ENCODE measurements around the gene NUP85. TPM values are rescaled to one million over a fixed set of nuclear protein-coding genes. Genes with fewer than 3 reads are reported as not detected.

Gene NUP85
- total RNA-seq, 2 donors from 2014 or later: 143 to 161 TPM

DNA sequence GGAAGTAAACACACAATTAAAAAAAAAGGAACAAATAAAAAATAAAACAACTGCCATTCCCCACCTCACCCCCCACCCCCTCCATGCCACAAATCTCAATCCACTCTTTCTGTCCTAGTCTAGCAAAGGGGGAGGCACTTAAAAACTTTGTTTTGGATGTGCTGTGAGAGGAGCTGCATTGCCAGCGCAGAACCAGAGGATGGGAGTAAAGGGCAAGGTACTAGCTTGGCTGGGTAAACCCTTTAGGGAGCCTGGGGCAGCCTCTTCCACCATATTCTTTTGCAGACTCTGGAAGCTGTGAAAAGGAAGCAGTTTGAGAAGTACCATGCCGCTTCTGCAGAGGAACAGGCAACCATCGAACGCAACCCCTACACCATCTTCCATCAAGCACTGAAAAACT, 57.6 kb downstream of the NUP85 start:
- H3K4me3 Mint-ChIP-seq: peak overlapping the region; percentile 98
- H3K9me3 Mint-ChIP-seq: no peaks in the 10 kb centered on the region
- no peaks in the 10 kb centered on the region for H3K27me3 Mint-ChIP-seq
- no peak for ATAC-seq (replicated peaks)
- peaks cover 6% of the 10 kb centered on the region for H3K4me1 Mint-ChIP-seq
- peaks cover 82% of the 10 kb centered on the region for H3K36me3 Mint-ChIP-seq (ENCODE audit: low read depth)
- H3K27ac Mint-ChIP-seq: peak overlapping the region; percentile 100

DNA sequence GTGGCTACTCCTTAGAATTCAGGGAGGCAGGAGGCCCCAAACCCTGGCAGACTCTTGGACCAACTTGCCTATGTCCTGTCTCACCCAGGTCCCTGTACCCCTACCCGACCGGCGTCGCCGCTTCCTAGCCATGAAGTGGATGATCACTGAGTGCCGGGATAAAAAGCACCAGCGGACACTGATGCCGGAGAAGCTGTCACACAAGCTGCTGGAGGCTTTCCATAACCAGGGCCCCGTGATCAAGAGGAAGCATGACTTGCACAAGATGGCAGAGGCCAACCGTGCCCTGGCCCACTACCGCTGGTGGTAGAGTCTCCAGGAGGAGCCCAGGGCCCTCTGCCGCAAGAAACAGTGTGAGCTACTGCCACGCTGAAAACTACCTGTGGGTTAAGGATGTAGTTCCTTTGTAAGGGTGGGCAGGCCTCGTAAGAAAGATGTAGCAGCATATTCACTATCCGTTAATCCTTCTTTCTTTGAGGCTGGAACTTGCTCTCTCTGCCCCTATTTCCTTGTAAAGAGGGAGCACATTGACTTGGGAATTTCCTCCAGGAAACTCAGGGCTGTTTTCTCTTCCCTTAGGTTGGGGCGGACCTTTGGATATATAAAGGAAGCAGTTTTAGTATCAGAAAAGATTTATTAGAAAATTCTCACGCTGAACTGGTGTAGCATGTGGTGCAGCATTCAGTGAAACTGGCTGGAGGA, 60.3 kb downstream of the NUP85 start:
- no peaks in the 10 kb centered on the region for H3K27me3 Mint-ChIP-seq
- H3K36me3 Mint-ChIP-seq (ENCODE audit: low read depth): peaks cover 65% of the 10 kb centered on the region
- H3K27ac Mint-ChIP-seq: no peak overlapping the region
- ATAC-seq (replicated peaks): no peak
- no peak overlapping the region for H3K4me3 Mint-ChIP-seq
- H3K4me1 Mint-ChIP-seq: peaks cover 5% of the 10 kb centered on the region
- H3K9me3 Mint-ChIP-seq: no peaks in the 10 kb centered on the region

DNA sequence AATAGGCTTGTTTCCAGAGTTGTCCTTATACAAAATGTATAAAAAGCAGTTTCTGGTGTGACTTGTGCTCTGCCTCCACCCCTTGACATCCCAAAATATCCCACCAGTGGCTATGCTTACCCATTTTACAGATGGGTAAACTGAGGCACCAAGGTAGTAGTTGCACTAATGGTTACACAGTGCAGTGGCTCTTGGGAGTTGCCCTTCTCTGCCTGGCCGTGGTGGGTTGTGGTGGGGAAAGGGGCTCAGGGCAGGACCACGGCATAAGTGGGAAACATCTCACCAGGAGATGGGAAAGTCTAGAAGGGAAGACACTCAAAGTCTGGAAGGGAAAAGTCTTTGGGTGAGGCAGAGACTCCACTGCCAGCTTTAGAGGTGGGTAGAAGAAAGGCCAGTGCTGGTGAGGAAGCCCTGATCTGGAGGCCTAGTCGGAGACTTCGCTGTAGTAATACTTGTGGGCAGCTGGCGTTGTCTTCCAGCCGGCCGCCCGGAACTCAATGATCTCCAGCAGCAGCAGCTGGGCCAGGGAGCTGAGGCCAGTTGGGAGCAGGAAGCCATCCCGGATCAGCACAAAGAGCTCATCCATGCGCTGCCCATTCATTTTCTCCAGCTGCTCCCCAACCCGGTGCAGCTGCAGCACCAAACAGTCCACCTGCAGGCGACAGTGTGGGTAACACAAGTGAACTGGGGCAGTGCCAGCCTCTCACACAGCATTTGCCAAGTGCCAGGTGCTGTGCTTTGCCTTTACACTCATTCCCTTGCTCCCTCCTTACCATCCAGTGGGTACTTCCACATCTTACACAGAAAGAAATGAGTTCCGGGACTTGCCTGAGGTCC, 61.1 kb downstream of the NUP85 start:
- no peaks in the 10 kb centered on the region for H3K9me3 Mint-ChIP-seq
- no peak overlapping the region for H3K4me3 Mint-ChIP-seq
- H3K27ac Mint-ChIP-seq: no peak overlapping the region
- H3K4me1 Mint-ChIP-seq: peaks cover 5% of the 10 kb centered on the region
- H3K27me3 Mint-ChIP-seq: no peaks in the 10 kb centered on the region
- ATAC-seq (replicated peaks): no peak
- peaks cover 58% of the 10 kb centered on the region for H3K36me3 Mint-ChIP-seq (ENCODE audit: low read depth)

DNA sequence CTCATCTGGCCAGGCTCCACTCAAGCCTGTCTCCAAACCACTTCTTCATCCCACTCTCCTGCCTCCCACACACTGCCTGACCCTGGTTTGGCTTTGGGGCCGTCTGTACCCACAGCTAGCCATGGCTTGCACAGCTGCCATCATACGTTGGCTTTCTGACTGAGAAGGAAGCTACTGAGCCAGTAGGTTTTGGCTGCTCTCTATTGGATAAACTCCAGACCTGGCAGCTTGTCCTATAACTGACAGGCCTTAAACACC, 61.6 kb downstream of the NUP85 start:
- ATAC-seq (replicated peaks): no peak
- H3K9me3 Mint-ChIP-seq: no peaks in the 10 kb centered on the region
- H3K27me3 Mint-ChIP-seq: no peaks in the 10 kb centered on the region
- no peak overlapping the region for H3K4me3 Mint-ChIP-seq
- no peak overlapping the region for H3K27ac Mint-ChIP-seq
- peaks cover 10% of the 10 kb centered on the region for H3K4me1 Mint-ChIP-seq
- H3K36me3 Mint-ChIP-seq (ENCODE audit: low read depth): peaks cover 58% of the 10 kb centered on the region

DNA sequence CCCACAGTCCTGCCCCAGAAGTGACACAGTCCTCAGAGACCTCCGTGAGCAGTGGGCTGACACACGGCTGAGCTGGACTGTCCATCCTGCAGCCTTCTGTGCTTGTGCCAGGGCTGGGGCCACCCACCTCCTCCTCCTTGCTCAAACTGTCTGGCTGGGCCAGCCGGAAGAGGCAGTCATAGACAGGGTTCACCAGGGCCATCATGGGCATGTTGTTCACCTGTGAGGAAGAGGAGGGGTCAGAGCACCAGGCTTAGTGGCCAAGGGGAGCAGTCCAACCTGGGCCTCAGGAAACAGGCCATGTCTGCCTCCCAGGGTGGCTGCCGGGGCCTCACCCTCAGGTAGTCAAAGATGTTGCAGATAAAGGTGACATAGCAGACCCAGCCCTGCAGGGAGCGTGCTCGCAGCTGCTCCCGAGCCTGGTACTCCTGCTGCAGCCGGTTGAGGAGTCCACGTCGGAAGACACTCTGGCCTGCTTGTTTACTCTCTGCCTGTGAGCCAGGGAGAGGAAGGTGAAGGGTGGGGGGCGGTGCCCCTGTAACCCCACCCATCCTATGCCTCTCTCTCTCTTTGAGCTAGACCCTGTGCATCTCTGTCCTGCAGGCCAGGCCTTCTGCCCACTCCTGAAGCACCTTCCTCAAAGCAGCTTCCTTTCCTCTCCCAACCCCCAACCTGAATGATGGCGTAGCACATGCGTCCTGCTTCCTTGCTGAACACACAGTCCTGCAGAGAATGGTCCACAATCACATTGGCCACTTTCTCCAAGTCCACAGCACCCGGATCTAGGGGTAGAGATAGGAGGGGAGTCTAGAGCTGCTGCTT, 62.1 kb downstream of the NUP85 start:
- H3K27me3 Mint-ChIP-seq: no peaks in the 10 kb centered on the region
- no peaks in the 10 kb centered on the region for H3K9me3 Mint-ChIP-seq
- no peak overlapping the region for H3K4me3 Mint-ChIP-seq
- peaks cover 56% of the 10 kb centered on the region for H3K36me3 Mint-ChIP-seq (ENCODE audit: low read depth)
- no peak overlapping the region for H3K27ac Mint-ChIP-seq
- peaks cover 12% of the 10 kb centered on the region for H3K4me1 Mint-ChIP-seq
- no peak for ATAC-seq (replicated peaks)

DNA sequence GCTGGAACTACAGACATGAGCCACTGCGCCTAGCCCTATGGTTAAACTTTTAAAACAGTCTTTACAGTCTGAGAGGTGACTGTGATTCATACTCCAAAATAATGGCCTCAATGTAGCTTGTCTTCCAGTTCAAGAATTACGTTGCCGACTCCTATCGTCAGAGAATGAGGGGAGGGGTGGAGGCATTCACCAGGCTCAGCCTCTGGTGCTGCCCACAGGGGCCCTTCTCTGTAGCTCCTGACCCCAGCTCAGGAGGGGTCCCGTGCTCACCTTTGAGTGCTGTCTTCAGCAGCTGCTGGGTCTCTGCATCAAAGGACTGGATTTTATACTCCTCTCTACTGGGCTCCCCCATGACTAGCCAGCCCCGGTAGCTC, 64.4 kb downstream of the NUP85 start:
- peak overlapping the region; percentile 87 for H3K4me3 Mint-ChIP-seq
- H3K36me3 Mint-ChIP-seq (ENCODE audit: low read depth): peaks cover 56% of the 10 kb centered on the region
- ATAC-seq (replicated peaks): peak; percentile 5

DNA sequence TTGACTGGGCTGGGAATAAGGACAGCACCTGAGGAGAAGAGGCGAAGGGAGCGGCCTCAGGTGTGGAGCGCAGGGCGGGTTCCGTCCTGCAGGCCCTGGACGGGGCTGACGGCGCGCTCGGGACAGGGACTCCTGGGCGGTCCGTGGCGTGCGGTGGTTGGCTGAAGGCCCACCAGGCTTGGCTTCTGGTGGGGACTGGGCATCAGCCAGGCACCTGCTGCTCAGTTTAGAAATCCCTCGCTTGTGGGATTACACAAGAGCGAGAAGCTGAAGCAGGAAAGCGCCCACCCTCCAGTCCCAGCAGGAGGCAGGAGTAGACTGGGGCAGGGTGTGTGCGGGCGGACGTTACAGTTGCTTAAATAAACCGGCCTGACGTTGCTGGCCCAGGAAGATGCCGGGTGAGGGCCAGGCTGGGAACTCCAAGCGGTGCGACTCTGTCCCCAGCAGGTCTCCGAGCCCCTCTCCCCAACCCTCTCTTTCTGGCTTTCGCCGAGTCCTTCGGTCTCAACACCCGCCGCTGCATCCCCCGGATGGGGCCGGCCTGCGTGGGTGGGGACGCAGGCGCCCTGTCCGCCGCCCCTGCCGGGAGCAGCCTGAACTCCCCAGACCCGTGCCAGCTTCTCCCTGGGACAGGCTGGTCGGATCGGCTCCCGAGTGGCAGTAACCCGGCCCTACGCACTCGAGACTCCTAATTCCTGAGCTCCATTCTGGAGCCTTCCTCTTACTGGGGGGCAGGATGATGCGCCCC, 64.9 kb downstream of the NUP85 start:
- peak; percentile 61 for ATAC-seq (replicated peaks)
- Mint-ChIP-seq H3K27ac (peak overlapping the region; percentile 74), H3K4me3 (peak overlapping the region; percentile 87), H3K4me1 (peaks cover 19% of the 10 kb centered on the region), H3K9me3 (no peaks in the 10 kb centered on the region), H3K36me3 (ENCODE audit: low read depth) (peaks cover 56% of the 10 kb centered on the region), H3K27me3 (no peaks in the 10 kb centered on the region)

More for the DNA sequence above, 64.4 kb downstream of the NUP85 start:
- Mint-ChIP-seq H3K4me1 (peaks cover 16% of the 10 kb centered on the region), H3K27ac (peak overlapping the region; percentile 74), H3K27me3 (no peaks in the 10 kb centered on the region), H3K9me3 (no peaks in the 10 kb centered on the region)

DNA sequence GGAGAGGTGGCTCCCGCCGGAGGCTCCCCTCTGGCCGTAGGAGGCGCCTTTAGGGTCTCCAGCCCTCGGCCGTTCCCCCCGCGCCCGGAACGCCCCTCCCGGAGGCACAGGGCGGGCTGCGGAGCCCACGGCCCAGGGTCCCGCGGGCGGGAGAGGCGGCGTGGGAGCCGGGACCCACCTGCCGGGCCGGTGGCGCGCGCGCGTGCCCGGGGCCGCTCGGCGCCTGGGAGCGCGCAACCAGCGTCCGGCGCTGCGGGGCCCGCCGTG, 65.4 kb downstream of the NUP85 start, which contains the start of gene MIF4GD:
MIF4GD (minus strand) TSS at position 266 of the 267 bp plus-strand sequence. CDS start 1,036 bp downstream, outside the sequence.
- no peaks in the 10 kb centered on the region for H3K27me3 Mint-ChIP-seq
- no peak for ATAC-seq (replicated peaks)

DNA sequence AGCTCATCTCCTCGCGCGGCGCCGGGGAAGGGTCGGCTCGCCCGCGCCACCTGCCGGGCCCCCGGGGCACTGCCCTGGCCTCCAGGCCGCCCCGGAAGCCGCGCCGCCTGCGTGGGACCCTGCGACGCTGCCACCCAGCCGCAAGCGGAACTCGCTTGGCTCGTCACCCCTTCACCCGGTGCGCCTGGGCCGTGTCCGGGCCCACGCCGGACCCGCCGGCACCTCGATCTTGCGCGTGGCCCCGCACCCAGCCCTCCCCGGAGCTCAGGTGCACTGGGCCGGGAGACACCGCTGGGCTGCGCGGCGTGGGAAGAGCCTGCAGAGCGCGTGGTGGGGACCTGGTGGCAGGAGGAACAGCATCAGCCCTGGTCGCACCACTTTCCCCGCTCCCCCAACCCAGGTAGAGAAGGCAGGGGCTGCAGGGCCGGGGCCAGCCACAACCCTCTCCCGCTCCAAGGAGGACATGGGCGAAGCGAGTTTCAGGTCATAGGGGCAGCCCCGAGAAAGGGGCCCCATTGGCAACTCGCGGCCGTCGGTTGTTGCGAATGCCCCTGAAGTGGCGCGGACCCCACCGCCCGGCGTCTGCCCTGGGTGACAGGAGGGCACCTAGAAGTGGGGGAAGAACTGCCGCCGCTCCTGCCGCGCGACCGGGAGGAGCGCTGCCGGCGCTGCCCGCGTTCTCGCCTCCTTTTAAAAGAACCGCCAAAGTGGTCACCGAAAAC, 65.9 kb downstream of the NUP85 start:
- no peaks in the 10 kb centered on the region for H3K27me3 Mint-ChIP-seq
- H3K27ac Mint-ChIP-seq: peak overlapping the region; percentile 79
- peaks cover 20% of the 10 kb centered on the region for H3K4me1 Mint-ChIP-seq
- peak; percentile 82 for ATAC-seq (replicated peaks)
- H3K9me3 Mint-ChIP-seq: no peaks in the 10 kb centered on the region
- peaks cover 52% of the 10 kb centered on the region for H3K36me3 Mint-ChIP-seq (ENCODE audit: low read depth)
- peak overlapping the region; percentile 79 for H3K4me3 Mint-ChIP-seq

More for the DNA sequence above, 65.4 kb downstream of the NUP85 start, which contains the start of gene MIF4GD:
- no peaks in the 10 kb centered on the region for H3K9me3 Mint-ChIP-seq
- H3K4me3 Mint-ChIP-seq: peak within 1 kb of the TSS; percentile 87
- H3K27ac Mint-ChIP-seq: peak within 1 kb of the TSS; percentile 79
- H3K4me1 Mint-ChIP-seq: peaks cover 20% of the 10 kb centered on the region
- H3K36me3 Mint-ChIP-seq (ENCODE audit: low read depth): peaks cover 54% of the 10 kb centered on the region

DNA sequence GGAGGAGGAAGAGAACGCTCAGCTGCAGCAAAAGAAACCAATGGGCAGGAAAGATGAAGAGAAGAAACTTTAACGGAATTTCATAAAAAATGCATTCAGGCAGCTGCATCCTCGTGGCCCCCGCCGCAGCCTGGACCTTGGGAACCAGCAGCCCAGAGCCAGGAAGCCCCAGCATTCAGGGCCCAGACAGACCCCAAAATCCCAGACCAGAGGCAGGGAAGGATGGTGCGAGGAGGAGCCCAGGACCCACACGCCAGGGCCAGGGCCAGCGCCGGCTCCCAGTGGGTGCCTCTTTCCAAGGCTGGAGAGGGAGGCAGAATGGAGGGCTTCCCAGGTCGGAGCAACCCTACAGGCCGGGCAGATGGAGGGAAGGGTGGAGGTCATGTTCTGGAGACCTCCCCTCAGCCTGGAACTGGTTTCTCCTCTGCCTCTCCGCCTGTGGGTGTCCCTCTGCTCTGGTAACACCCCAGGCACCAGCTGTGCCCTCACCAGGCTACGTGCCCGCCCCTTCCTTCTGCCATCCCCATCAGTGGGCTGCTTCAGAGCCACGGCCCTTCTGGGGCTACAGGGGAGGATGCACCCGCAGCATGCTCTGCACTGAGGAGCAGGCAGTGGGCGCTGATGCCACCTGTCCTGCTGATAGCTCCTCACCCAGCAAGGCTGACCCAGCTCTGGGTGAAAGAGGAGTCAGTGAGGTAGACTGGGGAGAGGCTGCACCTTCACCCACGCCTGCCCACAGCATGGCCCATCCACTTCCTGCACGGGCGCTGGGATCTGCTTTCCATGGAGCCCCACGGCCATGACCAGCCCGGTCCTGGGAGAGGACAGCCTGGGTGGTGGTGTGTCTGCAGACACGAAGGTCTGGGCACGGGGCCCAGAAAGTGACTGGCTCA, 66.7 kb downstream of the NUP85 start:
- no peak for ATAC-seq (replicated peaks)
- H3K36me3 Mint-ChIP-seq (ENCODE audit: low read depth): peaks cover 52% of the 10 kb centered on the region
- H3K27ac Mint-ChIP-seq: peak overlapping the region; percentile 79
- H3K4me1 Mint-ChIP-seq: peaks cover 20% of the 10 kb centered on the region
- H3K9me3 Mint-ChIP-seq: no peaks in the 10 kb centered on the region
- H3K27me3 Mint-ChIP-seq: no peaks in the 10 kb centered on the region
- H3K4me3 Mint-ChIP-seq: peak overlapping the region; percentile 79

DNA sequence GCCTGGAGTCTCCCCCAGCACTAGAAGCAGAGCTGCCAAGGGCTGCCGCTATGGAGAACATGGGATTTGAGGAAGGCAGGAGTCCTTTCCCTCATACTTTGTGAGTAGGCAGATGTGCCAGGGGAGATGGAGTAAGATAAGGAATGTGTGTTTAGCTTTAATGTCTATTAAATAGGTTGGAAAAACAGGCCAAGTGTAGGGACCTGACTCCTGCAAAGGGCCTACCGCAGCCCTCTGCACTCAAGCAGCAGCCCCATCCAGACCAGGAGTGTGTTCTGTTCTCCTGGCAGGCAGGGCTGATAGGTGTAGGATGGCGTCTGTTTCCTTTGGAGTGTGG, 67.3 kb downstream of the NUP85 start:
- Mint-ChIP-seq H3K27me3 (no peaks in the 10 kb centered on the region), H3K4me3 (peak overlapping the region; percentile 79)

DNA sequence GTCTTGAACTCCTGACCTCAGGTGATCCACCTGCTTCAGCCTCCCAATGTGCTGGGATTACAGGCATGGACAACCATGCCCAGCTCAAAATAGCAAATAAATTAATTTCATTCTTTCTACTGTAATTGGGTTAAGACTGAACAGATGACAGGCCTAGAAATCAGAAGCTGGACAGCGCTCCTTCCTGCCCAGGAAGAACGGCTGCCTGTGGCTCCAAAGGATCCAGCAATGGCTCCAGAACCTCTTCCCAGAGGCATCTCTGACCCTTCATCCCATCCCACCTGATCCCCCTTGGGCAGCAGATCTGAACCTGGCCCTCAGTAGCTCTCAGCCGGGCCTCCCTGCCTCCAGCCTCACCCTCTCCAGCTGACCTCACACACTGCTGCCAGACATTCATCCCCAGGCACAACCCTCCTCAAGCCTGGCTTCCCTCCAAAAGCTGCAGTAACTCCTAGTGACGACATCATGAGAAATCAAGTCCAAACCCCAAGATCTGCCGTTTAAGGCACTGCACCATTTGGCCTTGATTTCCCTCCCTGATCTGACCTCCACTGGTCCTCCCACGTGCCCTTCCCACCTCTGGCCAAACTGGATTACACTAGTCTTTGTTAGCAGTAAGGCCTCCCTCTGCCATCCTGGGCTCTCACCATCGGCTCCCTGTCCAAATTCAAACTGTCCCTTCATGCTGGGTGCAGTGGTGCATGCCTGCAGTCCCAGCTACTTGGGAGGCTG, 68.7 kb downstream of the NUP85 start:
- Mint-ChIP-seq H3K4me3 (peak overlapping the region; percentile 36), H3K4me1 (peaks cover 18% of the 10 kb centered on the region), H3K36me3 (ENCODE audit: low read depth) (peaks cover 69% of the 10 kb centered on the region), H3K27me3 (no peaks in the 10 kb centered on the region), H3K27ac (peak overlapping the region; percentile 68), H3K9me3 (no peaks in the 10 kb centered on the region)
- no peak for ATAC-seq (replicated peaks)

More for the DNA sequence above, 67.3 kb downstream of the NUP85 start:
- no peak for ATAC-seq (replicated peaks)
- no peaks in the 10 kb centered on the region for H3K9me3 Mint-ChIP-seq
- peaks cover 20% of the 10 kb centered on the region for H3K4me1 Mint-ChIP-seq
- H3K36me3 Mint-ChIP-seq (ENCODE audit: low read depth): peaks cover 58% of the 10 kb centered on the region
- peak overlapping the region; percentile 76 for H3K27ac Mint-ChIP-seq

Measured in activated T-helper 17 cell treated with anti-CD3 and anti-CD28 coated beads, Interleukin-2, amount 50 U/mL, for 72 hours (primary cell).